SH-SY5Y (cell line): ENCODE measurements around the gene STK32A.

Source experiments
- GATA2 ChIP-seq: IDR thresholded peaks from 2 replicates; pipeline ENCODE4 v1.6.1; 2011; ENCODE audit warnings: mild to moderate bottlenecking, low read depth, low read length
- GATA3 ChIP-seq: IDR thresholded peaks from 2 replicates; pipeline ENCODE4 v1.6.1; 2011; ENCODE audit warnings: low read depth, mild to moderate bottlenecking, low read length, moderate library complexity

DNA sequence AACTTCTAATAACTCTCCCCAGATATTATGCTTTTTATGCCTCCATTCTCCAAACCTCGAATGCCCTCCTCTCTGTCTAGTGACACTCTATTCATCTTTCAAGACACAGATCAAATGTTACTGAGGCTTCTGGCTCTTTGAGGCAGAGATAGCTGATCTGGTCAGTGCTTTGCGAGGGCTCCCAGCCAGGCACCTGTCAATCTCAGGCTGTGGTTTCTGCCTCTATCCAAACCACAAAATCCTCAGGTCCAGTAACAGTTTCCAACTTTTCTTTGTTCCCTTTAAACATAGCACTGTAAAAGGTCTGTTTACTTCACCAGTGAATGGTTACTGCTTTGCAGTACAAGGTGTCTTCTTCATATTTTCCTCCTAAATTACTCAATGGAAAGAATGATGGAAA lies 11.5 kb upstream of the STK32A start:
- no peak for TF ChIP-seq GATA2
- TF ChIP-seq GATA3, result no peak
